Spleen (tissue), 7 donors: ENCODE results near the gene GOLGA1.

Experiments used
- CTCF ChIP-seq, 11 experiments: fragments of 200-600 bp in 7 of 11; fragments of 450-650 bp in 4 of 11; sonication (generic) in 4 of 11; IDR thresholded peaks in 8 of 11; conservative IDR thresholded peaks in 3 of 11; 1 replicate in 7 of 11; 2 replicates in 4 of 11; pipeline versions ENCODE4 v1.4.0 to v1.8.0; 2016 to 2021; ENCODE audit warnings: antibody characterized with exemption in 11 of 11, inconsistent platforms in 4 of 11, mild to moderate bottlenecking in 1 of 11
- POLR2AphosphoS5 ChIP-seq, 3 donors: sonication (generic); formaldehyde crosslinking; IDR thresholded peaks; one replicate each; pipeline ENCODE4 v1.5.1; 2017; ENCODE audit warnings: antibody characterized with exemption in 3 of 3
- donor health status: DM: no; HTN: no; CAD: no; lungs with moderate emphysema.
- donor health status: DM: no; HTN: no; CAD: no.
- donor health status: DM: no; HTN: no; CAD: no.

GRCh38 chr9:124878021-124878420, 62.9 kb downstream of the GOLGA1 start:
- no peak for TF ChIP-seq CTCF (IDR thresholded peaks at IDR 0.05 in 8 of 11, conservative IDR thresholded peaks at IDR 0.05 in 3 of 11)
- TF ChIP-seq POLR2AphosphoS5 (IDR thresholded peaks at IDR 0.05), result no peak
